ENCODE measurements around the gene CCNF. TPM values are rescaled to one million over a fixed set of nuclear protein-coding genes. Genes with fewer than 3 reads are reported as not detected.

CCNF gene
- total RNA-seq, 1 experiment from 2014 or later: 52.4 TPM

DNA sequence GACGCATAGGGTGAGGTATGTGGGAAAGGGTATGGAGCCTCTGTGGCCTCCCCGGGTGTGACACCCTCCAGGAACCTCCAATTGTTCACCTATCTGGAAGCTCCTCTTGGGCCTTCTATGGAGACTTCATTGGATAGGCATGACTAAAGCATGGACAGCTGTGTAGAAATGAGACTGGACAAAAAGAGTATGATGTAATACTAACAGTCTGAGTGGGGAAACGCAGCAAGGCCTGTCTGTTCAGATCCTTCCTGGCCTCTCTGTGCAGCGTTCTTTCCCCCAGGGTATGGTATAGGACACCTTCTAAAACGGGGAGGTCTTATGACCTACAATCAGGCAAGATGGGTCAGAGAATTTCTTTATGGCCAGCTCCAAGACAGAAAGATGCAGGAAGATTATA, 30.7 kb upstream of the CCNF start:
- Mint-ChIP-seq H3K36me3 (ENCODE audit: insufficient read depth, unreplicated experiment) (no peaks in the 10 kb centered on the region), H3K4me3 (ENCODE audit: unreplicated experiment) (no peak overlapping the region), H3K4me1 (ENCODE audit: low read depth, unreplicated experiment) (no peaks in the 10 kb centered on the region), H3K27ac (ENCODE audit: unreplicated experiment) (no peak overlapping the region), H3K27me3 (ENCODE audit: insufficient read depth, unreplicated experiment) (no peaks in the 10 kb centered on the region), H3K9me3 (ENCODE audit: unreplicated experiment) (no peaks in the 10 kb centered on the region)
- TF ChIP-seq, protein P1, sequence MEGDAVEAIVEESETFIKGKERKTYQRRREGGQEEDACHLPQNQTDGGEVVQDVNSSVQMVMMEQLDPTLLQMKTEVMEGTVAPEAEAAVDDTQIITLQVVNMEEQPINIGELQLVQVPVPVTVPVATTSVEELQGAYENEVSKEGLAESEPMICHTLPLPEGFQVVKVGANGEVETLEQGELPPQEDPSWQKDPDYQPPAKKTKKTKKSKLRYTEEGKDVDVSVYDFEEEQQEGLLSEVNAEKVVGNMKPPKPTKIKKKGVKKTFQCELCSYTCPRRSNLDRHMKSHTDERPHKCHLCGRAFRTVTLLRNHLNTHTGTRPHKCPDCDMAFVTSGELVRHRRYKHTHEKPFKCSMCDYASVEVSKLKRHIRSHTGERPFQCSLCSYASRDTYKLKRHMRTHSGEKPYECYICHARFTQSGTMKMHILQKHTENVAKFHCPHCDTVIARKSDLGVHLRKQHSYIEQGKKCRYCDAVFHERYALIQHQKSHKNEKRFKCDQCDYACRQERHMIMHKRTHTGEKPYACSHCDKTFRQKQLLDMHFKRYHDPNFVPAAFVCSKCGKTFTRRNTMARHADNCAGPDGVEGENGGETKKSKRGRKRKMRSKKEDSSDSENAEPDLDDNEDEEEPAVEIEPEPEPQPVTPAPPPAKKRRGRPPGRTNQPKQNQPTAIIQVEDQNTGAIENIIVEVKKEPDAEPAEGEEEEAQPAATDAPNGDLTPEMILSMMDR (IDR thresholded peaks at IDR 0.05; ENCODE audit: insufficient read depth in 1 of 2, low read depth in 1 of 2, low read length in 1 of 2, severe bottlenecking in 1 of 2, unreplicated experiment in 1 of 2): no peak
- intact Hi-C loops (cut with micrococcal nuclease; ENCODE audit: unreplicated experiment): no loop called here
- no peaks in the 10 kb centered on the region for H3K36me3 ChIP-seq (ENCODE audit: control insufficient read depth, insufficient read depth, low read length)
- BruUV-seq (replicated peaks): no TSS peak
- CTCF ChIA-PET: no interaction called here
- H3K27me3 ChIP-seq (replicated peaks; ENCODE audit: control insufficient read depth, insufficient read depth, low read length): no peaks in the 10 kb centered on the region
- POLR2A ChIA-PET: no interaction called here
- no peaks in the 10 kb centered on the region for H3K4me1 ChIP-seq
- H3K4me3 ChIP-seq (ENCODE audit: low read depth, low read length): no peak overlapping the region
- no peaks in the 10 kb centered on the region for H3K9me3 ChIP-seq
- DNase-seq: no peak

DNA sequence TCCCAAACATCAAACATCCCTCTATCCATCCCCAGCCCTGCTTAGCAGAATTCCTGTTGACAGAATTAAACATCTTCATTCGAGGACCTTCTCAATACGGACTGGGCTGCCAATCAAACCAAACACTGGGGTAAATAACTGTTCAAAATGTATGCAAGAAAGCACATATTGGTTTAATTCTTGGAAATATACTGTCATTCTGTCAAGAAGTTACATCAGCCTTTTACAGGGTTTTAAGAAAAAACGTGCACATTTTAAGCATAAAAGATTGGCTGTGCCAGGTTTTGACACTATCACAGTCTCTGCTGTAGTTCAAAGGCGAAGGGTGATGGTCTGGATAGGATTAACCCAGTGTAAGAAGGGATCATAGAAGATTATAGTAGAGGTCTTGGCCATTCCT, 25.1 kb upstream of the CCNF start:
- Histone ChIP-seq H3K36me3 (ENCODE audit: control insufficient read depth, insufficient read depth, low read length) (no peaks in the 10 kb centered on the region), H3K4me1 (no peaks in the 10 kb centered on the region), H3K9me3 (no peaks in the 10 kb centered on the region), H3K4me3 (ENCODE audit: low read depth, low read length) (no peak overlapping the region), H3K27me3 (replicated peaks; ENCODE audit: control insufficient read depth, insufficient read depth, low read length) (no peaks in the 10 kb centered on the region)
- Mint-ChIP-seq H3K4me3 (ENCODE audit: unreplicated experiment) (no peak overlapping the region), H3K36me3 (ENCODE audit: insufficient read depth, unreplicated experiment) (no peaks in the 10 kb centered on the region), H3K4me1 (ENCODE audit: low read depth, unreplicated experiment) (no peaks in the 10 kb centered on the region), H3K27ac (ENCODE audit: unreplicated experiment) (no peak overlapping the region), H3K9me3 (ENCODE audit: unreplicated experiment) (no peaks in the 10 kb centered on the region), H3K27me3 (ENCODE audit: insufficient read depth, unreplicated experiment) (no peaks in the 10 kb centered on the region)
- intact Hi-C loops (cut with micrococcal nuclease; ENCODE audit: unreplicated experiment): no loop called here
- DNase-seq: no peak
- BruUV-seq (replicated peaks): no TSS peak
- CTCF ChIA-PET: no interaction called here
- TF ChIP-seq, protein P1 (IDR thresholded peaks at IDR 0.05; ENCODE audit: insufficient read depth in 1 of 2, low read depth in 1 of 2, low read length in 1 of 2, severe bottlenecking in 1 of 2, unreplicated experiment in 1 of 2): no peak
- POLR2A ChIA-PET: no interaction called here

DNA sequence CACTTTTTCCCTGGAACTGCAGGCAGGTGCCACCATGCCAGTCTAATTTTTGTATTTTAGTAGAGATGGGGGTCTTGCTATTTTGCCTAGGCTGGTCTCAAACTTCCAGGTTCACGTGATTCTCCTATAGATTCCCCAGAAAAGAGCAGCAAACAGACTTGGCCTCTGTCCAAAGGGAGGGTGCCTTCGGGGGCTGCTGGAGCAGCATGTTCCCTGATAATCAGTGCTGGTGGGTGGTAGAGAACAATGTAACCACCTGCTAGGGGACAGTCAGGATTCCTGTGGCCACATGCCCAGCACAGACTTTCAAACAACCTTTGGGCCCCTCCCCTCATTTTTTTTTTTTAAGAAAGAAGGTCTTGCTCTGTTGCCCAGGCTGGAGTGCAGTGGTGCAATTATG, 14.2 kb upstream of the CCNF start:
- no peak for DNase-seq
- TF ChIP-seq, protein P1 (IDR thresholded peaks at IDR 0.05; ENCODE audit: insufficient read depth in 1 of 2, low read depth in 1 of 2, low read length in 1 of 2, severe bottlenecking in 1 of 2, unreplicated experiment in 1 of 2): no peak
- no peaks in the 10 kb centered on the region for H3K9me3 ChIP-seq
- no peak overlapping the region for H3K4me3 ChIP-seq (ENCODE audit: low read depth, low read length)
- BruUV-seq (replicated peaks): no TSS peak
- Mint-ChIP-seq H3K27me3 (ENCODE audit: insufficient read depth, unreplicated experiment) (no peaks in the 10 kb centered on the region), H3K36me3 (ENCODE audit: insufficient read depth, unreplicated experiment) (no peaks in the 10 kb centered on the region), H3K4me1 (ENCODE audit: low read depth, unreplicated experiment) (no peaks in the 10 kb centered on the region), H3K9me3 (ENCODE audit: unreplicated experiment) (no peaks in the 10 kb centered on the region), H3K4me3 (ENCODE audit: unreplicated experiment) (no peak overlapping the region), H3K27ac (ENCODE audit: unreplicated experiment) (no peak overlapping the region)
- H3K27me3 ChIP-seq (replicated peaks; ENCODE audit: control insufficient read depth, insufficient read depth, low read length): no peaks in the 10 kb centered on the region
- ChIA-PET CTCF (no interaction called here), POLR2A (no interaction called here)
- H3K4me1 ChIP-seq: no peaks in the 10 kb centered on the region
- intact Hi-C loops (cut with micrococcal nuclease; ENCODE audit: unreplicated experiment): no loop called here
- H3K36me3 ChIP-seq (ENCODE audit: control insufficient read depth, insufficient read depth, low read length): no peaks in the 10 kb centered on the region
